ENCODE results near the gene TGFB1I1.

Gene TGFB1I1

DNA sequence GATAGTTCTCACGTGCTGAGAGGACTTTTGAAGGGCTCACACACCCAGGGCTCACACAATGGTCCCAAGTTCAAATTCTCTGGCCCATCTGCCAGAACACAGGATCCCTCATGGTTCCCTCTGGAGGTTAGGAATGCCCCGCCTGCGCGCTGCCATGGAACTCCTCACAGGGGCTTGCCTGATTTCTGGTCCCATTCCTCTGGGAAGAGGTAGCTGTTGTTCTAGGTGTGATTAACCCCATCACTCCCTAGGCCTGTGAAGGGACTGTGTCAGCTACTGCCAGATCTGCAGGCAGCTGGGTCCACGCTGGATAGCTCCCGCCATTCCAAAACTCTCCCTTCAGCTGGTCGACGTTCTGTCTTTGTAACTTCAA is 15.0 kb upstream of the TGFB1I1 start:
- ChIA-PET POLR2A (interaction anchor here (0.8 to 3.8 kb wide), 2 partner anchors 256 to 277 kb away, joined by 3 to 25 read pairs; partner anchors contain the start of gene FUS), CTCF (interaction anchor here (1.1 to 11.7 kb wide), 7 partner anchors 9 to 503 kb away, joined by 3 to 134 read pairs (median 4); partner anchors contain the start of gene ZNF843)
- DNase-seq (ENCODE audit: low read depth, low spot score): no peak
- TF ChIP-seq, protein P1, sequence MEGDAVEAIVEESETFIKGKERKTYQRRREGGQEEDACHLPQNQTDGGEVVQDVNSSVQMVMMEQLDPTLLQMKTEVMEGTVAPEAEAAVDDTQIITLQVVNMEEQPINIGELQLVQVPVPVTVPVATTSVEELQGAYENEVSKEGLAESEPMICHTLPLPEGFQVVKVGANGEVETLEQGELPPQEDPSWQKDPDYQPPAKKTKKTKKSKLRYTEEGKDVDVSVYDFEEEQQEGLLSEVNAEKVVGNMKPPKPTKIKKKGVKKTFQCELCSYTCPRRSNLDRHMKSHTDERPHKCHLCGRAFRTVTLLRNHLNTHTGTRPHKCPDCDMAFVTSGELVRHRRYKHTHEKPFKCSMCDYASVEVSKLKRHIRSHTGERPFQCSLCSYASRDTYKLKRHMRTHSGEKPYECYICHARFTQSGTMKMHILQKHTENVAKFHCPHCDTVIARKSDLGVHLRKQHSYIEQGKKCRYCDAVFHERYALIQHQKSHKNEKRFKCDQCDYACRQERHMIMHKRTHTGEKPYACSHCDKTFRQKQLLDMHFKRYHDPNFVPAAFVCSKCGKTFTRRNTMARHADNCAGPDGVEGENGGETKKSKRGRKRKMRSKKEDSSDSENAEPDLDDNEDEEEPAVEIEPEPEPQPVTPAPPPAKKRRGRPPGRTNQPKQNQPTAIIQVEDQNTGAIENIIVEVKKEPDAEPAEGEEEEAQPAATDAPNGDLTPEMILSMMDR (IDR thresholded peaks at IDR 0.05; ENCODE audit: insufficient read depth, low read length, missing control alignments): no peak
- no peak overlapping the region; the same call in 1 of the 2 replicates for H3K4me3 ChIP-seq (ENCODE audit: low read depth, low read length)

DNA sequence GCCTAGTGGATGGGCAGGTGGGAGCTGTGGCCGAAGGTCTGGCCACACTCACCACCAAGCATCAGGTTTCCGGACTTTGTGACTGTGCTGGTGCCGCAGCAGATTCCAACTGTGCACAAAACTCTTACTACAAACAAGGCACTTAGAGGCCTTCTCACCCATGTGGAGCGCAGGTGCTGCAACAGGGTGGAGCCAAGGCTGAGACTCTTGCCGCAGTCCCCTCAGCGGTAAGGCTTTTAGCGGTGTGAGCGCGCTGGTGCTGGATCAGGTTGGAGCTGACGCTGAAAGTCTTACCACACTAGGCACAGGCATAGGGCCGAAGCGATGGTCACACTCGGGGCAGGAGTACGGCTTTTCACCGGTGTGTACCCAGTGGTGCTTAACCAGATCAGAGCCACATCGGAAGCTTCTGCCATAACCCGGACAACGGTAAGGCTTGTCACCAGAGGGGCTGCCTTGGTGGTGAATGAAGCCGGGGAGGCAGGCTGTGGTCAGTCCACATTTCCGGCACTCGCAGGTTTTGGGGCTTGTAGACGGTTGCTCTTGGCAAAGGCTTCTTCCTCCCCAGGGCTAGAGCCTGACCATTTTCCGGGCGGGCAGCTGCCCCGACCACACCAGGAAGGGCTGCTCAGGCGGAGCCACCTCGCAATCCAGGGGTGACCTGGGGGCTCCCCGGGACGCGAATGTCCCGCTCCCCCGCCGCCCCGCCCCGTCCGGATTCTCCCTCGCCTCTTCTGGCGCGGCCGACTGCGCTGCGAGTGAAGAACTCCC is 13.7 kb upstream of the TGFB1I1 start:
- TF ChIP-seq, protein P1 (IDR thresholded peaks at IDR 0.05; ENCODE audit: insufficient read depth, low read length, missing control alignments): no peak
- ChIA-PET POLR2A (interaction anchor here (0.9 to 3.8 kb wide), 6 partner anchors 14 to 278 kb away, joined by 3 to 25 read pairs (median 6); partner anchors contain the start of genes FUS, RUSF1, SLC5A2 and TGFB1I1), CTCF (interaction anchor here (0.6 to 11.7 kb wide), 15 partner anchors 12 to 504 kb away, joined by 3 to 134 read pairs (median 4); partner anchors contain the start of genes TGFB1I1, ZNF267 and ZNF843)
- DNase-seq (ENCODE audit: low read depth, low spot score): no peak
- peak overlapping the region; percentile 60 for H3K4me3 ChIP-seq (ENCODE audit: low read depth, low read length)

DNA sequence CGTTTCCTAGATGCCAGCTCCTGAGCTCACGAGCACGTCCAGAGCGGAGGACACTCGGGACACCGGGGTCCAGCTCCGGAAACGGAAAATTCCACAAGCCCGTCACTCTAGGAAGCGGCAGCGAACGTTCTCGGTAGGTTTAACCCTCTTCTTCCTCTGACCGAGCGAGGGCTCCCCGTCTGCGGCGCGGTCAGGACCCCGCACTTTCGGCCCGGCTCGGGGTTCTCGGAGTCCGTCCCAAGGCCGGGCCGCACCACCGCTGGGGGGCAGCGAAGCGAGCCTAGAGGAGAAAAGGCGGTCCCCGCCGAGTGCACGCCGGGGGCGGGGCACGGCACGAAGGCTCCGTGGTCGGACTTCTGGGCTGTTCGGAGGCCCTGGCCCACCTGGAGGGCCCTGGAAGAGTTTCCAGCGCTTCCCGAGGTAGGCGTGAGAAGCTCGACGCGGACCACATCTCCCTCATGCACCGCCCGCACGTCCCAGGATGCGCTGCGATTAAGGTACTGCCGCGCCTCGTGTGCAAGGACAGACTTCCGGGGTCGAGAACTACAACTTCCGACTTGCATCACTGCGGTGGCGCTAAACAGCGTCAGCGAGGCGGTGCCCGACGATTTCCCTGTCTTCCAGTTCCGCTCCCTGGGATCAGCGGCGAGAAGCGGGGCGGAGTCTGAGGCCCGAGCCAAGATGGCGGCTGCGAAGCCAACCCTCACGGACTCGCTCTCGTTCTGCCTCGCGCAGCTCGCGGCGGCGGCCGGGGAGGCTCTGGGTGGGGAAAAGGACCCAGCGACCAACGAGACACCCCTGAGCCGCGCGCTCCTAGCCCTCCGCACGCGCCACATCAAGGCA is 12.9 kb upstream of the TGFB1I1 start, which contains the start of gene ARMC5:
Gene ARMC5 (plus strand): TSS at position 658 of the 843 bp plus-strand sequence. CDS start 24 bp downstream, at position 682.
- H3K4me3 ChIP-seq (ENCODE audit: low read depth, low read length): peak within 1 kb of the TSS; percentile 64
- POLR2A ChIA-PET: interaction anchor here (0.9 to 3.8 kb wide), 9 partner anchors 12 to 341 kb away, joined by 3 to 25 read pairs (median 6); partner anchors contain the start of genes FUS, KAT8, RUSF1 and SLC5A2
- TF ChIP-seq, protein P1 (IDR thresholded peaks at IDR 0.05; ENCODE audit: insufficient read depth, low read length, missing control alignments): peak; percentile 79
- DNase-seq (ENCODE audit: low read depth, low spot score): peak; percentile 90
- CTCF ChIA-PET: interaction anchor here (0.6 to 11.7 kb wide), 21 partner anchors 9 to 505 kb away, joined by 3 to 134 read pairs (median 5); partner anchors contain the start of genes HSD3B7, TGFB1I1, TRIM72 and ZNF267

DNA sequence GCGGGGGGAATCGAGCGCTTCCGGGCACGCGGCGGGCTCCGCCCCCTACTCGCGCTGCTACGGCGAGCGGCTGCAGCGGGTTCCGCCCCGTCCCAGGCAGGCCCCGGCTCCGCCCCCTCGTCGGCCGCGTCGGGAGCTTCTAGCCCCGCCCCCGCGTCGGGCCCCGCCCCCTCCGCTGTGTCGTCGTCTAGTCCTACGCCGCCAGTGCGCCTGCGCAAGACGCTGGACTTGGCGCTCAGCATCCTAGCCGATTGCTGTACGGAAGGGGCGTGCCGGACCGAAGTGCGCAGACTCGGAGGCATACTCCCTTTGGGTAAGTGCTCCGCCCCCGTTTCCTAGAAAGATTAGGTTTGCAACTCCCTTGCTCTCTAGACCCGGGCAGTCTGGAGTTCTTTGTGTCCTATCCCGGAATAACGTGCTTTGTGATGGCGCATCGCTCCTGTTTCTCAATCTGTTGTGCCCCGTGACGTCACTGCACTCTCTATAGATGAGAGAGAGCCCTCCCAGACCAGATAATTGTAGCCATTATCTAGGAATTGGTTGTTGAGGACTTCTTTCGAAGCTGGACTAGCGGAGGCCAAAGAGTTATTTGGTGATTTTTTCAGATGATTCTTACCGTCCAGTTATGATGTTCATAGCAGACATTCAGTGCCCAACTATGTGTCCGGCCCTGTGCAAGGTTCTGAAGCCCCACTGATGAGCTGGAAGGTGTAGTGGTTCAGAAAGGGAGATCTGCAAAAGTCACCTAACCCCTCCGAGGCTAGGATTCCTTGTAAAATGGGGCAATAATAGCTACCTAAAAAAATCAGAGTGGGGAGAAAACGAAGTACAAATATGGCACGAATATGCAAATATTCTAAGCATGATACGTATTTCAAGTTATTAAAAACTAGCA is 12.0 kb upstream of the TGFB1I1 start:
- peak; percentile 90 for DNase-seq (ENCODE audit: low read depth, low spot score)
- TF ChIP-seq, protein P1 (IDR thresholded peaks at IDR 0.05; ENCODE audit: insufficient read depth, low read length, missing control alignments): no peak
- peak overlapping the region; percentile 64 for H3K4me3 ChIP-seq (ENCODE audit: low read depth, low read length)
- POLR2A ChIA-PET: interaction anchor here (0.6 to 3.8 kb wide), 9 partner anchors 10 to 342 kb away, joined by 3 to 25 read pairs (median 3); partner anchors contain the start of genes FUS, KAT8, RUSF1 and SLC5A2
- CTCF ChIA-PET: interaction anchor here (0.8 to 11.7 kb wide), 34 partner anchors 8 to 506 kb away, joined by 3 to 134 read pairs (median 5); partner anchors contain the start of genes HSD3B7, PYCARD, TGFB1I1 and TRIM72

DNA sequence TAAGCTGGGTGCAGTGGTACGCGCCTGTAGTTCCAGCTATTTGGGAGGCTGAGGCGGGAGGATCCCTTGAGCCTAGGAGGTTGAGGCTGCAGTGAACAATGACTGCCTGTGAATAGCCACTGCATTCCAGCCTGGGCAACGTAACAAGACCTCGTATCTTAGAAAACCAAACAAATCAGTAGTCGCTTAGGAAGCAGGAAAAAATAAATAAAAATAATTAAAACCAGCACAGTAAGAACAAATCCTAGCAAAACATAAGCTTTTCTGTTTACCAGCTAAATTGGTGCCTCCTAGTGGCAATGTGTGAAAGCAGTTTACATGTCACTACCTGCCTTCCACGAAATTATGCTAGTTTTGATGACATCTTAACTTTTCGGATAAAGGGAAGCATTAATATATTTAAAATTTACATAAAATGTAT is 11.4 kb upstream of the TGFB1I1 start:
- H3K4me3 ChIP-seq (ENCODE audit: low read depth, low read length): peak overlapping the region; percentile 64
- TF ChIP-seq, protein P1 (IDR thresholded peaks at IDR 0.05; ENCODE audit: insufficient read depth, low read length, missing control alignments): peak; percentile 56
- DNase-seq (ENCODE audit: low read depth, low spot score): no peak
- ChIA-PET POLR2A (interaction anchor here (0.6 to 3.8 kb wide), 6 partner anchors 9 to 318 kb away, joined by 3 to 25 read pairs (median 6); partner anchors contain the start of genes FUS, SLC5A2 and TGFB1I1), CTCF (interaction anchor here (0.8 to 11.7 kb wide), 30 partner anchors 9 to 526 kb away, joined by 3 to 134 read pairs (median 5); partner anchors contain the start of genes HSD3B7, PYCARD, TGFB1I1 and ZNF843)

All from AG04449 (cell line).